Measurements from ENCODE around the gene TAX1BP3.
"Not testable (repeated sequence)": the region's sequence is repeated elsewhere in the genome, so short reads cannot be mapped to it uniquely, and the experiment has no call there.

Gene TAX1BP3, protein sequence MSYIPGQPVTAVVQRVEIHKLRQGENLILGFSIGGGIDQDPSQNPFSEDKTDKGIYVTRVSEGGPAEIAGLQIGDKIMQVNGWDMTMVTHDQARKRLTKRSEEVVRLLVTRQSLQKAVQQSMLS

GRCh38 chr17:3668279-3669084 is at the start of gene TAX1BP3, which contains the start of gene EMC6:
Gene TAX1BP3 (minus strand): TSS chr17:3668578. CDS start chr17:3668526, 52 bp downstream.
Gene EMC6 (plus strand): TSS chr17:3668812. CDS start chr17:3669147, 335 bp downstream.
- DNase-seq (ENCODE audit: low read depth in 2 of 2), result peak; percentile 98

DNA sequence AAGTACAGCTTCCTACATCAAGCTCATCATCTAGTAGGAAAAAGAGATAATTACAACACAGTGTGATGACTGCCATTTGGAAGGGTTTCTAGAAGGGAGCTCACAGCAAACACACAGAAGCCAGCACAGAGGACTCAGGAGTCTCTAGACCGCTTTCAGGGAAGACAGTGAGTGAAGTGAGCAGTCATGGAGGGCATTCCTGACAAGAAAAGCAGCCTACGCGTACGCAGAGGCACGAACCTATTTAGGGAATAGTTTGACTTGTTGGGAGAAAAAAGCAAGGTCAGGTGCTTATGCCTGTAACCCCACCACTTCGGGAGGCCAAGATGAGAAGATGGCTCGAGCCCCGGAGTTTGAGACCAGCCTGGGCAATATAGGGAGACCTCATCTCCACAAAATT is 46.9 kb upstream of the TAX1BP3 start:
- no peak for DNase-seq (ENCODE audit: low read depth in 2 of 2)

- no peak for DNase-seq (ENCODE audit: low read depth in 2 of 2)
Observed at GRCh38 chr17:3712811-3713463, 44.6 kb upstream of the TAX1BP3 start.

GRCh38 chr17:3710951-3711383 is 42.6 kb upstream of the TAX1BP3 start:
- DNase-seq (ENCODE audit: low read depth in 2 of 2), result peak; percentile 23 to 53

GRCh38 chr17:3708366-3708765 is 40.0 kb upstream of the TAX1BP3 start:
- DNase-seq (ENCODE audit: low read depth in 2 of 2), result no peak

DNA sequence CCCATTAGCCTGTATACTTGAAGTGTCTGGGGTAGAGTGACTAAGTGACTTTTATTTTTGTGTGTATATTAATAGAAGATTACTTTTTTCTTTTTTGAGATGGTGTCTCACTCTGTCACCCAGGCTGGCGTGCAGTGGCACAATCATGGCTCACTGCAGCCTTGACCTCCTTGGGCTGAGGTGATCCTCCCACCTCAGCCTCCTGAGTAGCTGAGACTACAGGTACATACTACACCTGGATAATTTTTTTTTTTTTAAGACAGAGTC is 37.3 kb upstream of the TAX1BP3 start:
- not testable (repeated sequence) for DNase-seq (ENCODE audit: low read depth in 2 of 2)

DNA sequence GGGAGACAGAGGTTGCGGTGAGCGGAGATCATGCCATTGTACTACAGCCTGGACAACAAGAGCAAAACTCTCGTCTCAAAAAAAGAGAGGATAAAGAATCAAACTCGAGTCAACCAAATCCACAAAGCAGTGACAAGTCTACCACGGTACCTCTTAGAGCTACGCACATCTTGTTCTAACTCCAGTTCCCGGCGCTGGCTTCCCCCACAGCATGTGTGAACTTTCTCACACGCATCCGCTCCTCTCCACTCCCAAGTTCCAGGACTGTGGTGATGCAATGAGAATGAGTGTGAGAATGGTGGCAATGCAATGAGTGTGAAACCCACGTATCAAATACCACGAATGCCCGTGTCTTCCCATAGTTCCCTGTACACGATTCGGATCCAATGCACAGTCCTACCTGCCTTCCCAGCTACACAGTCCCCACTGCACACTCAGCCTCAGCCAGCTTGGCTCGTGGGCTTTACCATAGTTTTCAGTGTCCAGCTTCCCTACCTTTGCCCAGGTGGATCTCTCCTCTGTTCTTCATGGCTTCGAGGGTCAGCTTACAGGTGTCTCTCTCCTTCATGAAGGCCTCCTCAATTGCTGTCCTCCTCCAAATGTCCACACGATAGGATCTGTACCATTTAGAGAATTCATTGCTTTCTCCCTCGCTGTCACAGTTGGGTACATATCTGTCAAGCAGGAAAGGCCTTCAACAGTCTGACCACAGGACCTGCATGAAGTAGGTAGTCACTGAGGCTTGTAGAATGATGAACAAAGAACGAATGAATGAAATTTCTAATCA is 36.7 kb upstream of the TAX1BP3 start:
- no peak for DNase-seq (ENCODE audit: low read depth in 2 of 2)

DNA sequence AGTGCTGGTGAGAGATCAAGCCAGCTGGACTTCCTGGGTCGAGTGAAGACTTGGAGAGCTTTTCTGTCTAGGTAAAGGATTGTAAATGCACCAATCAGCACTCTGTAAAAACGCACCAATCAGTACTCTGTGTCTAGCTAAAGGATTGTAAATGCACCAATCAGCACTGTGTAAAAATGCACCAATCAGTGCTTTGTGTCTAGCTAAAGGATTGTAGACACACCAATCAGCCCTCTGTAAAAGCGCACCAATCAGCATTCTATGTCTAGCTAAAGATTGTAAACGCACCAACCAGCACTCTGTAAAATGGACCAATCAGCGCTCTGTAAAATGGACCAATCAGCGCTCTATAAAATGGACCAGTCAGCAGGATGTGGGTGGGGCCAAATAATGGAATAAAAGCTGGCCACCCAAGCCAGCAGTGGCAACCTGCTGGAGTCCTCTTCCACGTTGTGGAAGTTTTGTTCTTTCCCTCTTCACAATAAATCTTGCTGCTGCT is 33.7 kb upstream of the TAX1BP3 start:
- DNase-seq (ENCODE audit: low read depth in 2 of 2), result not testable (repeated sequence)

GRCh38 chr17:3699951-3700350 is 31.6 kb upstream of the TAX1BP3 start:
- DNase-seq (ENCODE audit: low read depth in 2 of 2), result no peak

DNA sequence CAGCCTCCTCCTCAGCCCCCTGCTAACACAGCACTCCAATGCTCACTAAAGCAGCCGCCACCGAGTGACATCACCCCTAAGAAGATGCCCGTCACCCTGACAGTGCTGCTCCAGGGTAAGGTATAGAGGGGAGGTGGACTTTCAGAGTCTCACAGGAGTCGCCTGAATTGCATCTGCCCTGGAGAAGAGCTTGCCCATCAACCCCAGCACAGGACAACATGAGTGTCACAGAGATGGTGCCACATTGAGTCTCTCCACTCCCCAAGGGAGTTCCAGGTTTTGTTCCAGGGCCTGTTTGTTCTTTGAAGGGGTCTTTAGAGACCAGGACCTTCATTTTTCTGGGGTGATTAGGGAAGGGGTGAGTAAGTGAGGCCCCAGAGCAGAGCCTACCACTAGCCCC is 29.8 kb upstream of the TAX1BP3 start:
- DNase-seq (ENCODE audit: low read depth in 2 of 2), result no peak

DNA sequence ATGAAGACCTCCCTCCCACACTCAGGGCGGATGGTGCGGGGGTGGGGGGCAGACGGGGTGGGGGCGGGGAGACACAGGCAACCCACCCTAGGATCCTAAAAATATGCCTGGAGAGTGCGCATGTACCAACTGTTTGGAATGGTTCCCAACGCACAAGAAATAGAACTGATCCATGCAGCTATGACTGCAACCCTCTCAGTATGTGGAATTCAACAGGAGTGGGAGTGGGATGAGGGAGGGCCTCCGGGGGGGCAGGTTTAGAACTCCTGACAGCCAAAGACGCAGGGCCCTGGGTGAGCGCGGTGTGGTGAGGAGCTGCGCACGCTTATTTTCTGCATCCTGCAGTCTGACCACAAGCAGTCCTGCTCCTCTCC is 28.7 kb upstream of the TAX1BP3 start:
- DNase-seq (ENCODE audit: low read depth in 2 of 2), result no peak

GRCh38 chr17:3695723-3696411 is 27.5 kb upstream of the TAX1BP3 start, which contains the start of gene P2RX5:
Gene P2RX5 (minus strand): TSS chr17:3696155. CDS start chr17:3696005, 150 bp downstream.
- peak in 1 of 2 donors; percentile 35 for DNase-seq (ENCODE audit: low read depth in 2 of 2)

DNA sequence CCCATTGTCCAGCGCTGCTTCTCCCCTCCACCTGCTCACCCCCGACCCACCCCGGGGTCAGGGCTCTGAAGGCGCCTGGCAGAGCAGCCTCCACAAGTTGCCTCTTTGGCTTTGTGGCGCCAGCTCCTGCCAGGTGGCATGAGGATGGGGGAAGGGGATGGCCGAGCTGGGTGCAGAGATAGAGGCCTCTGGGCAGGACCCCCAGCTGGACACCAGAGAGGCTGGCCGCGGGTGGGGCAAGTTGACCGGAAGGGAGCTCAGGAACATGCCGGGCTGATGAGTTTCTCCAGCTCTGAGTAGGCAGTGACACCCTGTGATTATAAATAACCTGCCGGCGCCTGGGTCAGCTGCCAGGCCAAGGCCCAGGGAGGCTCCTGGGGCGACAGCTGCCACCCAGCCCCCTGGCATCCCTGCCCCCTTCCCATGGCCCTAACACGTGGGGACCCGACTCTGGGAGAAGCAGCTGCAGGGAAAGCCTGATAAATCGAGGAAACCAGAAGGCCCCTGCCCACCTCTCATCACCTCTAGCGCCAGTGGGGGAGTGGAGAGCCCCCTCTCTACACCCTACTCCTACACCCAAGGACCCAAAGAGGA is 26.8 kb upstream of the TAX1BP3 start:
- DNase-seq (ENCODE audit: low read depth in 2 of 2), result no peak

GRCh38 chr17:3693829-3694231 is 25.5 kb upstream of the TAX1BP3 start:
- no peak for DNase-seq (ENCODE audit: low read depth in 2 of 2)

DNA sequence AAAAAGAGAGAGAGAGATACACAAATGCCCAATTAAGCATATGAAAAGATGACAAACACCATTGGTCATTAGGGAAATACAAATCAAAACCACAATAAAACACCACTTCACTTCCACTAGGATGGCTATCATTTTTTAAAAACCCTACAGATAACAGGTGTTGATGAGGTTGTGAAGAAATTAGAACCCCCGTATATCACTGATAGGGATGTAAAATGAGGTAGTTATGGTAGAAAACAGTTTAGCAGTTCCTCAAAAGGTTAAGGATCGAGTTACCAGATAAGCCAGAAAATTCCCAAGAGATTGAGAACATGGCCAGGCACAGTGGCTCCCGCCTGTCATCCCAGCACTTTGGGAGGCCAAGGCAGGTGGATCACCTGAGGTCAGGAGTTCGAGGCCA is 24.8 kb upstream of the TAX1BP3 start:
- no peak for DNase-seq (ENCODE audit: low read depth in 2 of 2)

DNA sequence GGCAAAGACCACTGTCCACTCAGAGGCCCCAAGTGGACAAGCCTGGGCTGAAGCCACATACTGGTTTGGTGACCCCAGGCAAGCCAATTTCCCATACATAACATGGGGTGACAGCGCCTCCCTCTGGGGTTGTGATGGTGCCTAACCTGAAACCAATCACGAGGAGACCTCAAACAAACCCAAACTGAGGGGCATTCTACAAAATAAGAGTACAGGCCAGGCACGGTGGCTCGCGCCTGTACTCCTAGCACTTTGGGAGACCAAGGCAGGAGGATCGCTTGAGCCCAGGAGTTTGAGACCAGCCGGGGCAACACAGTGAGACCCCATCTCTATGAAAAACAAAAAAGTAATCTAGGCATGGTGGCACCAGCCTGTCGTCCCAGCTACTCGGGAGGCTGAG is 24.0 kb upstream of the TAX1BP3 start:
- DNase-seq (ENCODE audit: low read depth in 2 of 2), result no peak

GRCh38 chr17:3691617-3692067 is 23.3 kb upstream of the TAX1BP3 start:
- no peak for DNase-seq (ENCODE audit: low read depth in 2 of 2)

DNA sequence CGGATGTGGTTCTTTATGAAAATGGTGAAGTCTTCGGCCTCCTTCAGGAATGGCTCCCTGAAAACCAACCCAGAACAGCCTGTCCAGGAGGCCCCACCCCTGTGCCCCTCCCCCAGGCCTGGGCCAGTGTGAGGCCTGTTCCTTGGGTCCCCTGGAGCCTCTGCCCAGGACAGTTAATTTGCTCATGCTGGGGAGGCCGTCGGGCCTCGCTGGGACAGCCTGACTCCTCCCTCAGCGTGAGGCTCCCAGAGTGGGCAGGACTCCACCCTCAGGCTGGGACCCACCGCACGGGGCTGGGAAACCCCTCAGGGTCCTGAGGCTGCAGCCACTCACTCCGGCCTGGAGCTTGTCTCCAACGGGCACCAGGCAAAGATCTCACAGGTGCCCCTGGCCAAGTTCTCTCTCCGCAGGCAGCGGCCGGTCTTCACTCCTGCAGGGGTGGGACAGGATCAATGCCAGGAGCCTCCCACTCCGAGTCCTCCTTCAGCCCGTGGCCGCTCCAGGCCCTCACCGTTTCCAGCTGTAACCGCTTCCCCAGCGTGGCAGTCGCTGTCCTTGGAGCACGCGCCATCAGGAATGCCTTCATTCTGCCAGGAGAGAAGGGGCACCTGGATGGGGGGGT is 21.8 kb upstream of the TAX1BP3 start:
- no peak for DNase-seq (ENCODE audit: low read depth in 2 of 2)

DNA sequence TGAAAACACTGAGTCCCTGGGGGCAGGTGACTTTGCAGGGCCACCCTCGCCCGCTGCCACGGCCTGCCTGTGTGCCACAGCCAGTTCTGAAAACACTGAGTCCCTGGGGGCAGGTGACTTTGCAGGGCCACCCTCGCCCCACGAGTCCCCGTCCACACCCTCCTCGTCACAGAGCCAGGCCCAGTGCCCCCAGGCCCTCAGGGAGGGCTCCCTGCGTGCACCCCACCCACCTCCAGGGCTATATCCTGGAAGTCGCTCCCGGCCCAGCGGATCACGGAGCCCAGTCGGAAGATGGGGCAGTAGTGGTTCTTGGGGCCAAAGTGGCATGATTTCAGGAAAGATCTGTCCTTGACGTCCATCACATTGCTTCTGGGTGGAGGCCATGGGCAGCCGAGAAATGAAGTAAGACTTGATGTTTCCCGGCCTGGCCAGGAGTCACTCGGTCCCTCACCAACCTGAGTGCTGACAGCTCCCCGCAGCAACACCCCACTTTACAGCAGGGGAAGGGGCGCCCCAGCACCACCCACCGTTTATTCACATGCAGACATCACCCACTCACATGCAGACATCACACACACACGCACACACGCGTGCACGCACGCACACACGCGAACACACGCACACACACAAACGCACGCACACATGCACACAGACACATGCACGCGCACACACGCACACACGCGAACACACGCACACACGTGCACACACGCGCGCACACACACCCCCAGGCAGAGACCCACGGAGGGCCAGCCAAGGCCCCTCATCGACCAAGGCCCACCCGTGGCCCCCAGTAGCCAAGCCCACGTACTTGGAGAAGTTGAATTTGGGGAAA is 21.1 kb upstream of the TAX1BP3 start:
- no peak for DNase-seq (ENCODE audit: low read depth in 2 of 2)

GRCh38 chr17:3688852-3689261 is 20.5 kb upstream of the TAX1BP3 start:
- no peak for DNase-seq (ENCODE audit: low read depth in 2 of 2)

Data from stimulated activated CD4-positive, alpha-beta T cell treated with anti-CD3 and anti-CD28 coated beads, Interleukin-1b, Interleukin-23, amount 100 ng/mL, for 4 hours (primary cell).